HG03025 (cell line): ENCODE results near the gene ENSA.
"Not testable (repeated sequence)": the region's sequence is repeated elsewhere in the genome, so short reads cannot be mapped to it uniquely, and the experiment has no call there.

Source experiments
- ATAC-seq: cut with Tn5 transposase; IDR thresholded peaks from one replicate; pipeline ENCODE4 v1.9.1; 2021; ENCODE audit warnings: mild to moderate bottlenecking, moderate library complexity; ENCODE audit not compliant: unreplicated experiment, low FRiP score

The ENSA gene

DNA sequence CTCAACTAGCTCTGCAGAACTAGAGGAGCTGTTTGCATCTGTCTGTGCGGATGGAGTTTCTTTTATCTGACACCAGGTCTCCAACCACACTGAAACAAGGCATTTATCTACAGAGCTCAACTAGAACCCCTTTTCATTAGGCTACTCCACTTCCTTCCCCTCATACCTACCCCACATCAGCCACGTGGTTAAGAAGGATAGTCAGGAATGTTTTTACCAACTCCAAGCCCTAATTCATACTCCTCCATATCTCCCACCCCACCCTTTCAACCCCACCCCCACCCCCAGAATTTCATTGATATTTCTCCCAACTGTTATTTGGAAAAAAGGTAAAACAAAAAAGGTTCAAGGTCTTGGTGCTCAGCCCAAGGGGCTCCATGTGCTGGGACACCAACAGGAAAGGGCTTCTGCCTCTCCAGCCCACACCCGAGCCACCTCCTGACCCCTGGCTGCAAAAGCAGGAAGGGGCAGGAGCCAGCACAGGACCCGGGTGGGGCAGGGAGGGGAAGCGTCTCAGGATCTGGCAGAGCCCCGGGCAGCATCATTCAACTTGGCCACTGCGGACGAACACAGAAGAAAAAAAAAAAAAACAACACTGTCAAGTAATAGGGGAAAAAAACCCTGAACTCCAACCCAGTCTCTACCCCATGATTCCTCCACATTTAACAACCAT, 7.0 kb downstream of the ENSA start:
- ATAC-seq, result no peak

DNA sequence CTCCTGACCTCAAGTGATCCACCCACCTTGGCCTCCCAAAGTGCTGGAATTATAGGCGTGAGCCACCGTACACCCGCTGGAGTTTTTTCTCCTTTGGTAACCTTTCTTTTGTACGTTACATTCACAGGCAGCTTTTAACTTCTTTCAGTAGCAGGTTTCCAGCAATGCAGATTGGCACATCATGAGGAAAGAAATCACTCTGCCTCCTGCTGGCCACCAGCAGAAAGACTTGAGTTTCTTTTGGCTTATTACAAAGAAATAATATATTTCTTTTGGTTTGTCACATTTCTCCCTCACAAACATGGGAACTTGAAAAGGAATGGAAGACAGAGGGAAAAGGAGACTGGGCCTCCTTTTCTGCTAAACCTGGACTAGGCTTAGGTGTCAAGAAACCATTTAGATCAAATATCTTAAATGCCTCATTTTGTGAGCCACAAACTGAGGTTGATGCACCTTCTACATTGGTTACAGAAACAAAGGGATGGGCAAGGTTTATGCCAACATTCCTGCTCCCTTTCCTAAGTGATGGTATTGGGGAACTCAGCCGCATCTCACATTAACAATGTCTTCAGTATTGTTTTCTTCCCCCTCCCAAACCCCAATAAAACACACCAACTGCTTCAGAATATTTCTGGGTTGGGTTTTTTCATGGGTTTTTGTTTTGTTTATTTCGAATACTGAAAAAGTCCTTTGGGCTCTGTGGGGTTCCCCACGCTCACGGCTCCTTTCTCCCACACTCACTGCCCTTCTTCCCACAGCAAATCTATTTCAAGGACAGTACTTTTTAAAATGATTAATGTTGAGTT, 7.7 kb downstream of the ENSA start:
- no peak for ATAC-seq

DNA sequence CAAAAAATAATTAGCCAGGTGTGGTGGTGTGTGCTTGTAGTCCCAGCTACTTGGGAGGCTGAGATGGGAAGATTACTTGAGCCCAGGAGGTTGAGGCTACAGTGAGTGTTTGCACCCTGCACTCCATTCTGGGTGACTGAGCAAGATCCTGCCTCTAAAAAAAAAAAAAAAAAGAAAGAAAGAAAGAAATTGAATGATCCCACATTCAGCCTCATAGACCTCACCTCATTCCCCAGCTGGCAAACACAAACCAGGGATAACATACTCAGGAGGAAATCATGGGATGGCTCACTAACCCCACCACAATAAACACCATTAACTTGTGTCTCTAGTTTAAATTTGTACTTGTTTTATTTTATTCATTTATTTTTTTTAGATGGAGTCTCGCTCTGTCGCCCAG, 8.5 kb downstream of the ENSA start:
- no peak for ATAC-seq

DNA sequence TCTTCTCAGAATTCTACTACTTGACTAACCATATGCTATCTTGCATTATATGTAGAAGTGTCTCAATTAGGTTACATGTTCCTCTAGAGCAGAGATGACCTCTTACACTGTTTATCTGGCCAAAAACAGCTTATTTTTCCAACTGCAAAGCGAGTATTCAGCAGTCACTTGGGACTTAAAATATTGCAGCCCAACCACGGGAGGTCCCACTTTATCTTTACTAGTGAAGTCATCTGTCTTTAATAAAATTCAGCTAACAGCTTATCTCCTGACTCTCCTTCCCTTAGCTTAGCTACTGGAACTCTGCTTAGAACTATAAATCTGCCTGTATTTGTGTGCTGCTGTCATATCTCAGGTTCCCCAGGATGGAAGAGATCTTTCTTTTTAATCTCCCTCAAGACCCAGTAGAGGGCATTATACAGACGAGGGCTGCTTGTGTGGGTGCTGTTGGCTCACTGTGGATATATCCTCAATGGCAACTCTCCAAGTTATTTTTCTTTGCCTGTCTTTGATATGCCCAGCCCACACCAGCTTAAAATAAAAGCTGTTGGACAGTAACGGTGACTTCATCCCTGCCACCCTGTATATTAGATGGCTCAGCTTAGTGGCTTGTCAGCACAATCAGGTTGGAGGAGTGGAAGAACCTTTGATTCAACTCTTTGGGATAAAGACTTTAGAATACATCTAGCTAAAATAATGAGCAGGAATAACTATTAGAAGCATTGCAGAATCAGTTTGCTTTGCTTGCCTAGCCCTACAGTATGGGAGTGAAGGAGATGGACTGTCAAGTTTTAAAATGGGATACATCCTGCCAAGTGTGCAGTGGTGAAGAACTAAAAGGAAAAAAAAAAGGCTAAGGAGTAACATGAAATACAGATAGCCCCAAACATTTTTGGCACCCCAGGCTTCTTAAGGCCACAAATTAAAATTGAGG, 9.6 kb downstream of the ENSA start:
- no peak for ATAC-seq

DNA sequence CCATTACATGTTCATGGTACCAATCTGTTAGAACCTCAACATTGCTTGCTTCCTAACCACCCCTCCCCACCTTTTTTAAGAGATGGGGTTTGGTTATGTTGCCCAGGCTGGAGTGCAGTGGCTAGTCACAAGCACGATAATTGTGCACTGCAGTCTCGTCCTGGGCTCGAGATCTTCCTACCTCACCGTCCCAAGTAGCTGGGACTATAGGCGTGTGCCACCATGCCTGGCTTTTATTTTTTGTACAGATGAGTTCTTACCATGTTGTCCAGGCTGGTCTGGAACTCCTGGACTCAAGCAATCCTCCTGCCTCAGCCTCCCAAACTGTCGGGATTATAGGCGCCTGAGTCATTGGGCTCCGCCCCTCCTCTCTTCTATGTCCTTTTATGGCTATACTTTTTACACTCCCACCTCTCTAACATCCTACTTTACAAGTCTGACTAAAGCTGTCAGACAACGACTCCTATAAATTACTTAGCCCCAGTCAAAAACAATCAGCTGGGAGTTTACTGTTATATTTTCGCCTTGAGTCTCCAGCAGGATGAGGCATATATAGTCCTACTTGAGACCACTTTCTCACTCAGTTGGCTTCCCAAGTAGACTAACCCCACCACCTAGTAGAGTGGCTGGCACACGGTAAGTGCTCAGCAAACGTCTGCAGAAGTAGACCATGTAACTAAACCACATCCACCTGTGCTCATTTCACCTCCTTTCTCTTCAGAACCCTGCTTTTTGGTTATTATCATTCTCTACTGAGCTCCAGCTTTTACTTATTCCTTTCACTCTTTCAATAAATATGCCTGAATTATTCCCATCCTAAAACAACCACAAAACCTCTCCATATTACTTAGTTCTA, 13.8 kb downstream of the ENSA start:
- no peak for ATAC-seq

DNA sequence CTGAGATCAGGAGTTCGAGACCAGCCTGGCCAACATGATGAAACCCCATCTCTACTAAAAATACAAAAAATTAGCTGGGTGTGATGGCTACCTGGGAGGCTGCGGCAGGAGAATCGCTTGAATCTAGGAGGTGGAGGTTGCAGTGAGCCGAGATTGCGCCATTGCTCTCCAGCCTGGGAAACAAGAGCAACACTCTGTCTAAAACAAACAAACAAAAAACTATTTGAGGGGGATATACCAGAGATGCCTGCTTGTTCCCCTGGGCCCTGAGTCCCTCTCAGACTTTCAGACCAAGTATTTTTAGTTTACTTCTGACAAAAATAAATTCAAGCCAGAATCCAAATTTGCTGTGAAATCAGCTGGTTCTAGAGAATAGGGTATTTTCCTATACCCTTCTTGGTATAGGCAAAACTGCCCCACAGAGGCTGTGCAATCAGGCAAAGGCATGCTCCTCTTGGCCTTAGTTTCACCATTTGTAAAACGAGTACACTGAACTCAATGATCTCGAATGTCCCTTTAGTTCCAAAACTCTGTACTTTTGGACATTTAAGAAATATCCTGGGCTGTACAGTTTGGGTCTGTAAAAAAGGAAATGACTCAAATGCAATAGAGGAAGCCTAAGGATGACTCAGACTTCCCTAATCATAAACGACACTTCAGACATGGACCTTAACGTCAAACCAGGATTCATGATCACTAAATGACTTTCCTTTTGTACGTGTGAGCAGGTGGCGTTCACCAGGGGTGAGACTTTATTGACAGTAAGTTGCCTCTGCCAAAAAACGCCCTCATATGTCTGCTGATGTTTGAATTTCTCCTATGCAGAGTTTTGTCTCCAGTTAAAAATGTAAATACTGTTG, 16.1 kb downstream of the ENSA start:
- ATAC-seq, result no peak

DNA sequence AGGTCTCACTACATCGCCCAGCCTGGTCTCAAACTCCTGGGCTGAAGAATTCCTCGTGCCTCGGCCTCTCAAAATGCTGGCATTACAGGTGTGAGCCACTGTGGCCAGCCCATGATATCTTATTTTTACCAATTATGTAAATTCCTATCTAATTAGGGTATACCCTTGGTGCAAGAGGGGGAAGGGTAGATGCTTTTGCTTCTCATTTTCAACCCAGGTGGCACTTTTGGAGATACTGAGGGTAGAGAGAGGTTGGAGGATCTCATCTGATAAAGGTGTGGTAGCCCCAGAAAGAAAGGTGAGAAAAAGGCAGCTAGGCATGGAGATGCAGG, 17.4 kb downstream of the ENSA start:
- no peak for ATAC-seq

DNA sequence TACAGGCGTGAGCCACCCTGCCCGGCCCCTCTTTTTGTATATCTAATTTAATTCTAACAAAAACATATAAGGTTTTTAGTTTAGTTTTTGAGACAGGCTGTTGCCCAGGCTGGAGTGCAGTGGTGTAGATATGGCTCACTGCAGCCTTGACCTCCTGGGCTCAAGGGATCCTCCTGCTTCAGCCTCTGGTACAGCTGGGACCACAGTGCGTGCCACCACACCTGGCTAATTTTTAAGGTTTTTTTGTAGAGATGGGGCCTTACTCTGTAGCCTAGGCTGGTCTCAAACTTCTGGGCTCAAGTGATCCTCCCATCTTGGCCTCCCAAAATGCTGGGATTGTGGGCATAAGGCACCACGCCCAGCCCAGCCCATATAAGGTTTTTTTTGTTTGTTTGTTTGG, 18.8 kb downstream of the ENSA start:
- no peak for ATAC-seq

DNA sequence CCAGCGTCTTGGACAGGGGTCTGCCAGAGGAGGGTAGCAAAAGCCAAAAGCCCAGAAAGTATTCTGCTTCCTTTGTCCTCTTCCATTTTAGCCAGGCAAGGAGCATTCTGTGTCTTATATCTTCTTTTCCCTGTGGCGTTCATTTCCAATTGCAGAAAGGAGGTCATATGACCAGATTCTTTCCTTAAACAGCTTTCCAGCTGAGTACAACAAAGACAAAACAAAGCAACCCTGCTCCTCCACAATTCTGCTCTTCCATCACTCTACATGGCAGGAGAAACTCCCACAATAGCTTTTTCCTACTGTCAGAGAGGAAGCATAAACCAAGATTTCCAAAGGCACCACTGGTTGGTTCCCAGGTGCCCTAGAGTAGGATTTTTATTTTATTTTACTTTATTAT, 19.7 kb downstream of the ENSA start:
- ATAC-seq, result no peak

DNA sequence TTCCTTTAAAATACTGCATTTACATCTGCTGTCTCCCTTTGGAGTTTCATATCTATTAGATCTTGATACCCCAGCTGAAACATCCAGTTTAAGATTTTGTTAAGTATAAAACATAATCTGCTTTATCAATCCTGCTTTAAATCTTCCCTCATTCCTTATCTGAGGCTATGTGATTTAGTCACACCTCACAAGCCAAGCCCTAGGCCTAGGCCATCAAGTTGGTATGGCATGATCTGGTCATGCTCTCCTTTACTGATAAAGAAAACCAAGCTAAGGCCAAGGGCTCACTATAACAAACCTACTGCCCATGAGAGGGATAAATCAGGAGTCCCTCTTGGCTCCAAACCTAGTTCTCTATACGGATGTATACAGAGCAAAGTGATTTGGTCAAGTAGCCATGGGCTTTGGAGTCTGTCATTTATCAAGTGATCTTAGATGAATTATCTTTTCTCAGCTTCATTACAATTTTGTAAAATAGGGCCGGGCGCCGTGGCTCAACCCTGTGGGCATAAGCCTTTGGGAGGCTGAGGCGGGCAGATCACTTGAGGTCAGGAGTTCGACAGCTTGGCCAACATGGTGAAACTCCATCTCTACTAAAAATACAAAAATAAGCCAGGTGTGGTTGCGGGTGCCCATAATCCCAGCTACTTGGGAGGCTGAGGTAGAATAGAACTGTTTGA, 22.8 kb downstream of the ENSA start:
- ATAC-seq, result no peak

DNA sequence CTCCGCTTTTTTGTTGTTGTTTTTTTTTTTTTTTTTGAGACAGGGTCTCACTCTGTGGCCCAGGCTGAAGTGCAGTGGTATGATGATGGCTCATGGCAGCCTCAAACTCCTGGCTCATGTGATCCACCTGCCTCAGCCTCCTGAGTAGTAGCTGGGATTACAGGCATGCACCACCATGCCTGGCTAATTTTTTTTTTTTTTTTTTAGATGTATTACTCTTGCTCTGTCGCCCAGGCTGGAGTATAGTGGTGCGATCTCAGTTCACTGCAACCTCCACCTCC, 24.0 kb downstream of the ENSA start:
- not testable (repeated sequence) for ATAC-seq

DNA sequence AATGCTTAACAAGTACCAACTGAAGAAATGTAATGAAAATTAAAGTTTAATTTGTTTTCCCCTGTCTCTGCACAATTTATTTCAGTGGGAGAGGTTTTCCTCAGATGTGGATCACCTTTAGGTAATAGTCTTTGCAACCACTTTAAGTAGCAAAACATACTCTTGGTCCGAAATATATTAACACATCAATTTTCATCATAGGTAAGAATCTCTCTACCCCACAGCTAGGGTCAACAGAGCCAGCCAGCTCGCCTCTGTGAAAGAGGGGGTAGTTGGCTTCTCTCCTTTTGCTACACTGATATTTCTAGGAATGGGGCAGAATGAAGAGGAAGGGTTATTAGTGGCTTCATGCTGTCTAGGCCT, 25.2 kb downstream of the ENSA start:
- ATAC-seq, result no peak

DNA sequence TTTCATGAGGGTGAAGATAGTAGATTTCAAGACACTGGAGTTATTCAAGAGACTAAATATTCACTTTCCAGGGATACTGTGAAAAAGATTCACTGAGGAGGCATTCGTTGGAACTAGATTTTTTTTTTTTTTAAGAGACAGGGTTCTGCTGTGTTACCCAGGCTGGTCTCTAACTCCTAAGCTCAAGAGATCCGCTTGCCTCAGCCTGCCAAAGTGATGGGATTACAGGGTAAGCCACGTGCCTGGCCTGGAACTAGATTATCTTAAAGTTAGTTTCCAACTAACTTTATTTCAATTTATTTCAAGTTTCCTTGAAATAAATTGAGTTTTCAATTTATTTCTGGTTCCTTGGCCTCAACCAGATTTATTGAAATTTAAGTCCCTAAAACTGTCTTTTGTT, 25.7 kb downstream of the ENSA start:
- no peak for ATAC-seq

DNA sequence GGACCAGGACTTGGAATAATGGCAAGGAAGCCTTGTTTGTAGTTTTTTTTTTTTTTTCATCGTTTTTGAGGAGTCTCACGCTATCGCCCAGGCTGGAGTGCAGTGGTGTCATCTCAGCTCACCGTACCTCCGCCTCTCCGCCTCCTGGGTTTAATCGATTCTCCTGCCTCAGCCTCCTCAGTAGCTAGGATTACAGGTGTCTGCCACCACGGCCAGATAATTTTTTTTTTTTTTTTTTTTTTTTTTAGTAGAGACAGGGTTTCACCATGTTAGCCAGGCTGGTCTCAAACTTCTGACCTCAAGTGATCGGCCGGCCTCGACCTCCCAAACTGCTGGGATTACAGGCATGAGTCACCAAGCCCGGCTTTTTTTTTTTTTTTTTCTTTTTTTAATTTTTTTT, 27.0 kb downstream of the ENSA start:
- ATAC-seq, result not testable (repeated sequence)

DNA sequence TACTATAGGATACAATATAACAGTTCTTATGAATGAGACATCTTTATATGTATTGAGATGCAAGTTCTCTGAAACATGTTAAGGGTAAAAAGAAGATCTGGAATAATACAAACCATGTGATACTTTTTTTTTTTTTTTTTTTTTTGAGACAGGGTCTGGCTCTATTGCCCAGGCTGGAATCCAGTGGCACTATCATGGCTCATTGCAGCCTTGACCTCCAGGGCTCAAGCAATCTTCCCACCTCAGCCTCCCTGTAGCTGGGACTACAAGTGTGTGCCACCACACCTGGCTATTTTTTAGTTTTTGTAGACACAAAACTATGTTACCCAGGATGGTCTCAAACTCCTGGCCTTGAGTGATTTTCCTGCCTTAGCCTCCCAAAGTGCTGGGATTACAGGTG, 27.9 kb downstream of the ENSA start:
- ATAC-seq, result no peak

DNA sequence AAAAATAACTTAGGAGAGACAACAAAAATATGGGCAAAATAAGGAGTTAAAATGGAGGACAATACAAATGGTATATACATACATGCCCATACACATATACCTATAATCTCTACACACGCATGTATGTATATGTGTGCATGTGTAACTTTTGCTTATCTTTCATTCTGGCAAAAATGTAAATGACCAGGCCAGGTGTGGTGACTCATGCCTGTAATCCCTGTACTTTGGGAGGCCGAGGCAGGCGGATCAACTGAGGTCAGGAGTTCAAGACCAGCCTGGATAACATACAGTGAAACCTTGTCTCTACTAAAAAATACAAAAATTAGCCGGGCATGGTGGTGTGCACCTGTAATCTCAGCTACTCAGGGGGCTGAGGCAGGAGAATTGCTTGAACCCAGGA, 31.1 kb downstream of the ENSA start:
- ATAC-seq, result not testable (repeated sequence)

DNA sequence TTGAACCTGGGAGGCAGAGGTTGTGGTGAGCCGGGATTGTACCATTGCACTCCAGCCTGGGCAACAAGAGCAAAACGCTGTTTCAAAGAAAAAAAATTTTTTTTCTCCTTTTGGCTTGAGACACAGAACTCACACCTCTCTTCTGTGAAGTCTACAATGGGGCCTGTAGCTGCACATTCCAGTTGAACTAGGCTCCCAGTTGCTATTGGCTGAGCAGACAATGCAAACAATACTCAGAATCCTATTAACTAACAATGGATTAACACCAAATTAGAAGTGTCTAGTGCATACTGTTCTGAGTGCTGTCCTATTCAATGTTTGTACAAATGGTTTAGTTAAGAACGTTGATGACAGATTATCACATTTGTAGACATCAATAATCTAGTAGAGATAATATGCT, 32.4 kb downstream of the ENSA start:
- ATAC-seq, result no peak

DNA sequence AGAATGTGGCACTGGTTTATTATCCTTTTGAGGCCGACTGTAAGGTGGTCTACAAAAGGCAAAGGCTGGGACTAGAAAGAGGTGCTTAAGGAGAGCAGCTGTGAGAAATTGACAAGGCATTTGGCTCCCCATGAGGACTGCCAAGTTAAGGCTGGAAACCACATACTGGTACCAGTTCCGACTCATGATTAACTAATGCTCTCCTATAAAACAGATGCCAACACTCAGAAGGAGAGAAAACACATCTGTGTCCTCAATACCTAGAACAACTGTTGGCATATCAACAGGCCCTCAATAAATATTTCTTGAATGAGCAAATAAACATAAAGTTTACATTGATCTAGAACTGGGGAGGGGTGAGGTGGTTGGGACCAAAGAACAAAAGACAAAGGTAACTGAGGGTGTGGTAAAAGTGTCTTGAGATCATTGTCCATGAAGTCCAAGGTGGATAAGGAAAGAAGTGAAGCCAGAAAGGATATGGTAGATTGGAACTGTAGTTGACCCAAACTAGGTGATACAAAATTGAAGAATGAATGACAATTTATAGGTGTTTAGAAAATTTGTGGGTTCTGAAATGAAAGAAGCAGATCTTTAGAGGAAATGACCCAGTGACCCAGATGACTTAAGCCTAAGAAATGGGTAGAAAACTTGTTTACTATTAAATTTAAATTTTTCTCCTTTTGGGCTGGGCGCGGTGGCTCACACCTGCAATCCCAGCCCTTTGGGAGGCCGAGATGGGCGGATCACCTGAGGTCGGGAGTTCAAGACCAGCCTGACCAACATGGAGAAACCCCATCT, 33.1 kb downstream of the ENSA start:
- ATAC-seq, result no peak
